Brain microvascular endothelial cell (primary cell): Measurements from ENCODE around the gene GRM4.

Experiments
- DNase-seq: peaks from one replicate; pipeline ENCODE4 v3.0.0-alpha.2; 2020
- H3K27ac ChIP-seq: fragments of 250-450 bp; sonication (Bioruptor Pico); 2 replicates; pipeline ENCODE4 v1.5.1; 2020; ENCODE audit warnings: mild to moderate bottlenecking, moderate library complexity
- H3K27me3 ChIP-seq: fragments of 250-450 bp; sonication (Bioruptor Pico); replicated peaks from 2 replicates; pipeline ENCODE4 v1.5.1; 2020; ENCODE audit warnings: mild to moderate bottlenecking
- H3K36me3 ChIP-seq: fragments of 250-450 bp; sonication (Bioruptor Pico); replicated peaks from 2 replicates; pipeline ENCODE4 v1.5.1; 2020; ENCODE audit warnings: mild to moderate bottlenecking
- H3K4me3 ChIP-seq: 2 replicates; pipeline ENCODE4 v1.5.1; 2011; ENCODE audit warnings: low read depth, mild to moderate bottlenecking, control low read depth, low read length, moderate library complexity
- CTCF ChIP-seq: IDR thresholded peaks from 2 replicates; pipeline ENCODE4 v1.5.1; 2011; ENCODE audit warnings: low read depth, mild to moderate bottlenecking, moderate library complexity, low read length, control low read depth, inconsistent platforms; ENCODE audit errors: missing control alignments
- in situ Hi-C: cut with HindIII; loops from 2 replicates; pipeline ENCODE4 v1.10.0; 2017; ENCODE audit warnings: low sequenced_read_pairs, low pct_ligation_motif_present

Gene GRM4

GRCh38 chr6:33990061-33990541, 155.8 kb downstream of the GRM4 start:
- DNase-seq, result no peak
- Histone ChIP-seq H3K27me3 (peaks cover 4% of the 10 kb centered on the region), H3K4me3 (no peak overlapping the region), H3K36me3 (no peaks in the 10 kb centered on the region), H3K27ac (no peak overlapping the region)
- no peak for TF ChIP-seq CTCF
- in situ Hi-C loops, result no loop called here

GRCh38 chr6:33989016-33989854, 156.7 kb downstream of the GRM4 start:
- in situ Hi-C loops, result no loop called here
- Histone ChIP-seq H3K27me3 (peaks cover 2% of the 10 kb centered on the region), H3K4me3 (no peak overlapping the region), H3K36me3 (no peaks in the 10 kb centered on the region), H3K27ac (no peak overlapping the region)
- DNase-seq, result no peak
- no peak for TF ChIP-seq CTCF

GRCh38 chr6:33988121-33989015, 157.5 kb downstream of the GRM4 start:
- Histone ChIP-seq H3K4me3 (no peak overlapping the region), H3K27ac (no peak overlapping the region), H3K27me3 (no peaks in the 10 kb centered on the region), H3K36me3 (no peaks in the 10 kb centered on the region)
- in situ Hi-C loops, result no loop called here
- no peak for TF ChIP-seq CTCF
- no peak for DNase-seq

GRCh38 chr6:33987531-33988021, 158.3 kb downstream of the GRM4 start:
- no peak for TF ChIP-seq CTCF
- in situ Hi-C loops, result no loop called here
- no peaks in the 10 kb centered on the region for H3K36me3 ChIP-seq
- H3K27ac ChIP-seq, result no peak overlapping the region
- DNase-seq, result no peak
- H3K27me3 ChIP-seq, result no peaks in the 10 kb centered on the region
- no peak overlapping the region for H3K4me3 ChIP-seq

GRCh38 chr6:33985947-33986346, 159.9 kb downstream of the GRM4 start:
- no peak for TF ChIP-seq CTCF
- DNase-seq, result no peak
- Histone ChIP-seq H3K4me3 (no peak overlapping the region), H3K27me3 (no peaks in the 10 kb centered on the region), H3K27ac (no peak overlapping the region), H3K36me3 (no peaks in the 10 kb centered on the region)
- in situ Hi-C loops, result no loop called here
